Hindlimb muscle (tissue), 1 donor: ENCODE results near the gene GNGT1. TPM values are rescaled to one million over a fixed set of nuclear protein-coding genes. Genes with fewer than 3 reads are reported as not detected.
"Not testable (repeated sequence)": the region's sequence is repeated elsewhere in the genome, so short reads cannot be mapped to it uniquely, and the experiment has no call there.

Experiments used
- DNase-seq: peaks from one replicate; pipeline ENCODE4 v3.0.0-alpha.2; 2013
- polyA plus RNA-seq: library from polyadenylated mRNA; unstranded; fragments of 120-200 nt; gene quantifications from one replicate; pipeline ENCODE4 v1.2.1, GENCODE V29; 2013; ENCODE audit not compliant: insufficient read length

The GNGT1 gene
- polyA plus RNA-seq, 1 donor = not detected

- DNase-seq = no peak
Observed at GRCh38 chr7:93910076-93910994, 4.0 kb downstream of the GNGT1 start.

GRCh38 chr7:93911242-93911641 is 4.9 kb downstream of the GNGT1 start:
- DNase-seq = not testable (repeated sequence)

GRCh38 chr7:93911661-93912060 is 5.3 kb downstream of the GNGT1 start:
- DNase-seq = not testable (repeated sequence)

- DNase-seq = no peak
Observed at GRCh38 chr7:93913197-93913596, 6.8 kb downstream of the GNGT1 start.

GRCh38 chr7:93914581-93915066 is 8.3 kb downstream of the GNGT1 start:
- no peak for DNase-seq

GRCh38 chr7:93915206-93915842 is 9.0 kb downstream of the GNGT1 start:
- not testable (repeated sequence) for DNase-seq

- not testable (repeated sequence) for DNase-seq
Observed at GRCh38 chr7:93915888-93916287, 9.5 kb downstream of the GNGT1 start.

GRCh38 chr7:93916315-93916714 is 9.9 kb downstream of the GNGT1 start:
- not testable (repeated sequence) for DNase-seq

GRCh38 chr7:93920496-93921182 is 14.3 kb downstream of the GNGT1 start:
- DNase-seq = peak; percentile 30

GRCh38 chr7:93921186-93921585 is 14.8 kb downstream of the GNGT1 start:
- peak; percentile 24 for DNase-seq

GRCh38 chr7:93921607-93922566 is 15.5 kb downstream of the GNGT1 start, which contains the start of gene GNG11:
GNG11 (plus strand) TSS chr7:93921735; CDS start chr7:93922138, 403 bp downstream.
- DNase-seq = peak; percentile 86

- DNase-seq = peak; percentile 76
Observed at GRCh38 chr7:93923296-93923695, 16.9 kb downstream of the GNGT1 start.

- no peak for DNase-seq
Observed at GRCh38 chr7:93923942-93924341, 17.6 kb downstream of the GNGT1 start.

- DNase-seq = no peak
Observed at GRCh38 chr7:93926800-93927199, 20.4 kb downstream of the GNGT1 start.

- peak; percentile 42 for DNase-seq
Observed at GRCh38 chr7:93927585-93927984, 21.2 kb downstream of the GNGT1 start.

- DNase-seq = no peak
Observed at GRCh38 chr7:93931655-93932054, 25.3 kb downstream of the GNGT1 start.

GRCh38 chr7:93933156-93933555 is 26.8 kb downstream of the GNGT1 start:
- DNase-seq = no peak

- no peak for DNase-seq
Observed at GRCh38 chr7:93935102-93935501, 28.7 kb downstream of the GNGT1 start.

- DNase-seq = no peak
Observed at GRCh38 chr7:93937818-93938217, 31.5 kb downstream of the GNGT1 start.

GRCh38 chr7:93938293-93938692 is 31.9 kb downstream of the GNGT1 start:
- no peak for DNase-seq

- DNase-seq = no peak
Observed at GRCh38 chr7:93941945-93942344, 35.6 kb downstream of the GNGT1 start.
